K562 (cell line): Measurements from ENCODE around the gene DOCK3. TPM values are rescaled to one million over a fixed set of nuclear protein-coding genes. Genes with fewer than 3 reads are reported as not detected.

ENCODE experiments used
- NFYB ChIP-seq: IDR thresholded peaks from 2 replicates; pipeline ENCODE4 v1.6.1; 2011; ENCODE audit warnings: mild to moderate bottlenecking, moderate library complexity; ENCODE audit not compliant: insufficient read length; ENCODE audit errors: extremely low read depth
- SPI1 ChIP-seq: IDR thresholded peaks from 2 replicates; pipeline ENCODE4 v1.6.1; 2011; ENCODE audit warnings: low read depth, low read length, control low read depth, borderline replicate concordance
- ZNF133 ChIP-seq: fragments of 250-450 bp; sonication (Bioruptor Pico); IDR thresholded peaks from 2 replicates; pipeline ENCODE4 v1.4.0; 2020; ENCODE audit warnings: mild to moderate bottlenecking
- ZNF347 ChIP-seq: fragments of 450-650 bp; formaldehyde crosslinking; IDR thresholded peaks from 2 replicates; pipeline ENCODE4 v1.4.0; 2020; ENCODE audit warnings: low read depth, mild to moderate bottlenecking, moderate library complexity
- polyA plus RNA-seq, 8 experiments: library from polyadenylated mRNA; depleted of rRNA in 4 of 8; stranded (reverse) in 5 of 8; unstranded in 3 of 8; fragments of >200 nt; fragmentation: Nextera tagmentation in 2 of 8; fragmentation: Illumina TruSeq in 1 of 8; extraction: Ambion mirVana in 2 of 8; extraction: Trizol in 1 of 8; gene quantifications; 2 replicates each; pipeline versions ENCODE4 v1.2.1 to v1.2.3, GENCODE V29; 2011 to 2014; ENCODE audit warnings: inconsistent platforms in 1 of 8, missing spikeins in 1 of 8
- total RNA-seq, 7 experiments: library from RNA; depleted of rRNA in 6 of 7; stranded (reverse); fragments of >200 nt in 6 of 7; fragmentation: Illumina TruSeq in 2 of 7; extraction: Trizol in 2 of 7; gene quantifications; 2 replicates each; pipeline versions ENCODE4 v1.2.1 to v1.2.3, GENCODE V29; 2011 to 2021; ENCODE audit warnings: low replicate concordance in 1 of 7
- TF ChIP-seq, protein P1 (sequence below), 2 experiments: fragments of 250-450 bp in 1 of 2; fragments of 450-650 bp in 1 of 2; sonication (Bioruptor Pico) in 1 of 2; IDR thresholded peaks; 2 replicates each; pipeline versions ENCODE4 v1.6.1 to v1.8.0; 2016 to 2021; ENCODE audit warnings: mild to moderate bottlenecking in 2 of 2, moderate library complexity in 2 of 2, missing compliant biosample characterization in 1 of 2, missing genetic modification characterization in 1 of 2
- TF ChIP-seq, protein P2 (sequence below): fragments of 450-650 bp; IDR thresholded peaks from 2 replicates; pipeline ENCODE4 v1.6.1; 2016; ENCODE audit warnings: mild to moderate bottlenecking, moderate library complexity
- TF ChIP-seq, protein P3 (sequence below), 3 experiments: IDR thresholded peaks in 2 of 3; conservative IDR thresholded peaks in 1 of 3; 2 replicates each; pipeline ENCODE4 v1.5.1; 2011 to 2012; ENCODE audit warnings: low read length in 3 of 3, mild to moderate bottlenecking in 3 of 3, control low read depth in 2 of 3, improper control_type of control experiment in 1 of 3, inconsistent platforms in 1 of 3, low read depth in 1 of 3, mixed read lengths in 1 of 3, moderate library complexity in 1 of 3; ENCODE audit not compliant: insufficient read depth in 2 of 3
- TF ChIP-seq, protein P4 (sequence below): fragments of 450-650 bp; IDR thresholded peaks from 2 replicates; pipeline ENCODE4 v1.6.1; 2018; ENCODE audit not compliant: partially characterized antibody

Gene DOCK3
- total and polyA plus RNA-seq, 9 of the 15 experiments (the other 6 are each of a cell fraction or from before 2014, with no cell fraction given), result under 0.01 to 0.03 (median 0.01) TPM; not detected in 4

DNA sequence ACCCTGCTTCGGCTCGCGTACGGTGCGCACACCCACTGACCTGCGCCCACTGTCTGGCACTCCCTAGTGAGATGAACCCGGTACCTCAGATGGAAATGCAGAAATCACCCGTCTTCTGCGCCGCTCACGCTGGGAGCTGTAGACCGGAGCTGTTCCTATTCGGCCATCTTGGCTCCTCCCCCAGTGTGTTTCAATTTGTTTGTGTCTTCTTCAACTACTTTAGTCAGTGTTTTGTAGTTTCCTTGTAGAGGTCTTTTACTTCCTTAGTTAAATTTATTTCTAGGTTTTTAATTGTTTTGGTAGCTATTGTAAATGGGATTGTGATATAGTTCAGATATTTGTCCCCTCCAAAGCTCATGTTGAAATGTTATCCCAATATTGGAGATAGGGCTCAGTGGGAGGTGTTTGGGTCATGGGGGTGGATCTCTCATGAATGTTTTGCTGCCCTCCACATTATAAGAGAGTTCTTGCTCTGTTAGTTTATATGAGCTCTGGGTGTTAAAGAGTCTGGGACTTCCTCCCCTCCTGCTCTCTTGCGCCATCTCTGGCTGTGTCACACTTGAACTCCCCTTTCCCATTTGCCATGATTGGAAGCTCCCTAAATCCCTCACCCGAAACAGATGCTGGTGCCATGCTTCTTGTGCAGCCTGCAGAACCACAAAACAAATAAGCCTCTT is 304.4 kb downstream of the DOCK3 start (continued):
- TF ChIP-seq ZNF133 (no peak), ZNF347 (CRISPR knock-in tag) (no peak), NFYB (no peak), SPI1 (peak; percentile 31; the same call in 1 of the 2 replicates)
- TF ChIP-seq, protein P1, sequence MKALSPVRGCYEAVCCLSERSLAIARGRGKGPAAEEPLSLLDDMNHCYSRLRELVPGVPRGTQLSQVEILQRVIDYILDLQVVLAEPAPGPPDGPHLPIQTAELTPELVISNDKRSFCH (CRISPR knock-in tag; IDR thresholded peaks at IDR 0.05), result no peak
- TF ChIP-seq, protein P1 (tag; IDR thresholded peaks at IDR 0.05), result no peak
- TF ChIP-seq, protein P2, sequence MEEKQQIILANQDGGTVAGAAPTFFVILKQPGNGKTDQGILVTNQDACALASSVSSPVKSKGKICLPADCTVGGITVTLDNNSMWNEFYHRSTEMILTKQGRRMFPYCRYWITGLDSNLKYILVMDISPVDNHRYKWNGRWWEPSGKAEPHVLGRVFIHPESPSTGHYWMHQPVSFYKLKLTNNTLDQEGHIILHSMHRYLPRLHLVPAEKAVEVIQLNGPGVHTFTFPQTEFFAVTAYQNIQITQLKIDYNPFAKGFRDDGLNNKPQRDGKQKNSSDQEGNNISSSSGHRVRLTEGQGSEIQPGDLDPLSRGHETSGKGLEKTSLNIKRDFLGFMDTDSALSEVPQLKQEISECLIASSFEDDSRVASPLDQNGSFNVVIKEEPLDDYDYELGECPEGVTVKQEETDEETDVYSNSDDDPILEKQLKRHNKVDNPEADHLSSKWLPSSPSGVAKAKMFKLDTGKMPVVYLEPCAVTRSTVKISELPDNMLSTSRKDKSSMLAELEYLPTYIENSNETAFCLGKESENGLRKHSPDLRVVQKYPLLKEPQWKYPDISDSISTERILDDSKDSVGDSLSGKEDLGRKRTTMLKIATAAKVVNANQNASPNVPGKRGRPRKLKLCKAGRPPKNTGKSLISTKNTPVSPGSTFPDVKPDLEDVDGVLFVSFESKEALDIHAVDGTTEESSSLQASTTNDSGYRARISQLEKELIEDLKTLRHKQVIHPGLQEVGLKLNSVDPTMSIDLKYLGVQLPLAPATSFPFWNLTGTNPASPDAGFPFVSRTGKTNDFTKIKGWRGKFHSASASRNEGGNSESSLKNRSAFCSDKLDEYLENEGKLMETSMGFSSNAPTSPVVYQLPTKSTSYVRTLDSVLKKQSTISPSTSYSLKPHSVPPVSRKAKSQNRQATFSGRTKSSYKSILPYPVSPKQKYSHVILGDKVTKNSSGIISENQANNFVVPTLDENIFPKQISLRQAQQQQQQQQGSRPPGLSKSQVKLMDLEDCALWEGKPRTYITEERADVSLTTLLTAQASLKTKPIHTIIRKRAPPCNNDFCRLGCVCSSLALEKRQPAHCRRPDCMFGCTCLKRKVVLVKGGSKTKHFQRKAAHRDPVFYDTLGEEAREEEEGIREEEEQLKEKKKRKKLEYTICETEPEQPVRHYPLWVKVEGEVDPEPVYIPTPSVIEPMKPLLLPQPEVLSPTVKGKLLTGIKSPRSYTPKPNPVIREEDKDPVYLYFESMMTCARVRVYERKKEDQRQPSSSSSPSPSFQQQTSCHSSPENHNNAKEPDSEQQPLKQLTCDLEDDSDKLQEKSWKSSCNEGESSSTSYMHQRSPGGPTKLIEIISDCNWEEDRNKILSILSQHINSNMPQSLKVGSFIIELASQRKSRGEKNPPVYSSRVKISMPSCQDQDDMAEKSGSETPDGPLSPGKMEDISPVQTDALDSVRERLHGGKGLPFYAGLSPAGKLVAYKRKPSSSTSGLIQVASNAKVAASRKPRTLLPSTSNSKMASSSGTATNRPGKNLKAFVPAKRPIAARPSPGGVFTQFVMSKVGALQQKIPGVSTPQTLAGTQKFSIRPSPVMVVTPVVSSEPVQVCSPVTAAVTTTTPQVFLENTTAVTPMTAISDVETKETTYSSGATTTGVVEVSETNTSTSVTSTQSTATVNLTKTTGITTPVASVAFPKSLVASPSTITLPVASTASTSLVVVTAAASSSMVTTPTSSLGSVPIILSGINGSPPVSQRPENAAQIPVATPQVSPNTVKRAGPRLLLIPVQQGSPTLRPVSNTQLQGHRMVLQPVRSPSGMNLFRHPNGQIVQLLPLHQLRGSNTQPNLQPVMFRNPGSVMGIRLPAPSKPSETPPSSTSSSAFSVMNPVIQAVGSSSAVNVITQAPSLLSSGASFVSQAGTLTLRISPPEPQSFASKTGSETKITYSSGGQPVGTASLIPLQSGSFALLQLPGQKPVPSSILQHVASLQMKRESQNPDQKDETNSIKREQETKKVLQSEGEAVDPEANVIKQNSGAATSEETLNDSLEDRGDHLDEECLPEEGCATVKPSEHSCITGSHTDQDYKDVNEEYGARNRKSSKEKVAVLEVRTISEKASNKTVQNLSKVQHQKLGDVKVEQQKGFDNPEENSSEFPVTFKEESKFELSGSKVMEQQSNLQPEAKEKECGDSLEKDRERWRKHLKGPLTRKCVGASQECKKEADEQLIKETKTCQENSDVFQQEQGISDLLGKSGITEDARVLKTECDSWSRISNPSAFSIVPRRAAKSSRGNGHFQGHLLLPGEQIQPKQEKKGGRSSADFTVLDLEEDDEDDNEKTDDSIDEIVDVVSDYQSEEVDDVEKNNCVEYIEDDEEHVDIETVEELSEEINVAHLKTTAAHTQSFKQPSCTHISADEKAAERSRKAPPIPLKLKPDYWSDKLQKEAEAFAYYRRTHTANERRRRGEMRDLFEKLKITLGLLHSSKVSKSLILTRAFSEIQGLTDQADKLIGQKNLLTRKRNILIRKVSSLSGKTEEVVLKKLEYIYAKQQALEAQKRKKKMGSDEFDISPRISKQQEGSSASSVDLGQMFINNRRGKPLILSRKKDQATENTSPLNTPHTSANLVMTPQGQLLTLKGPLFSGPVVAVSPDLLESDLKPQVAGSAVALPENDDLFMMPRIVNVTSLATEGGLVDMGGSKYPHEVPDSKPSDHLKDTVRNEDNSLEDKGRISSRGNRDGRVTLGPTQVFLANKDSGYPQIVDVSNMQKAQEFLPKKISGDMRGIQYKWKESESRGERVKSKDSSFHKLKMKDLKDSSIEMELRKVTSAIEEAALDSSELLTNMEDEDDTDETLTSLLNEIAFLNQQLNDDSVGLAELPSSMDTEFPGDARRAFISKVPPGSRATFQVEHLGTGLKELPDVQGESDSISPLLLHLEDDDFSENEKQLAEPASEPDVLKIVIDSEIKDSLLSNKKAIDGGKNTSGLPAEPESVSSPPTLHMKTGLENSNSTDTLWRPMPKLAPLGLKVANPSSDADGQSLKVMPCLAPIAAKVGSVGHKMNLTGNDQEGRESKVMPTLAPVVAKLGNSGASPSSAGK, result no peak
- TF ChIP-seq, protein P3, sequence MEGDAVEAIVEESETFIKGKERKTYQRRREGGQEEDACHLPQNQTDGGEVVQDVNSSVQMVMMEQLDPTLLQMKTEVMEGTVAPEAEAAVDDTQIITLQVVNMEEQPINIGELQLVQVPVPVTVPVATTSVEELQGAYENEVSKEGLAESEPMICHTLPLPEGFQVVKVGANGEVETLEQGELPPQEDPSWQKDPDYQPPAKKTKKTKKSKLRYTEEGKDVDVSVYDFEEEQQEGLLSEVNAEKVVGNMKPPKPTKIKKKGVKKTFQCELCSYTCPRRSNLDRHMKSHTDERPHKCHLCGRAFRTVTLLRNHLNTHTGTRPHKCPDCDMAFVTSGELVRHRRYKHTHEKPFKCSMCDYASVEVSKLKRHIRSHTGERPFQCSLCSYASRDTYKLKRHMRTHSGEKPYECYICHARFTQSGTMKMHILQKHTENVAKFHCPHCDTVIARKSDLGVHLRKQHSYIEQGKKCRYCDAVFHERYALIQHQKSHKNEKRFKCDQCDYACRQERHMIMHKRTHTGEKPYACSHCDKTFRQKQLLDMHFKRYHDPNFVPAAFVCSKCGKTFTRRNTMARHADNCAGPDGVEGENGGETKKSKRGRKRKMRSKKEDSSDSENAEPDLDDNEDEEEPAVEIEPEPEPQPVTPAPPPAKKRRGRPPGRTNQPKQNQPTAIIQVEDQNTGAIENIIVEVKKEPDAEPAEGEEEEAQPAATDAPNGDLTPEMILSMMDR (IDR thresholded peaks at IDR 0.05 in 2 of 3, conservative IDR thresholded peaks at IDR 0.05 in 1 of 3; ENCODE audit: insufficient read depth in 2 of 3, low read depth in 1 of 3, low read length in 3 of 3), result peak in 2 of 3 experiments; percentile 35 to 36; a peak in 3 of 6 replicates
- TF ChIP-seq, protein P4, sequence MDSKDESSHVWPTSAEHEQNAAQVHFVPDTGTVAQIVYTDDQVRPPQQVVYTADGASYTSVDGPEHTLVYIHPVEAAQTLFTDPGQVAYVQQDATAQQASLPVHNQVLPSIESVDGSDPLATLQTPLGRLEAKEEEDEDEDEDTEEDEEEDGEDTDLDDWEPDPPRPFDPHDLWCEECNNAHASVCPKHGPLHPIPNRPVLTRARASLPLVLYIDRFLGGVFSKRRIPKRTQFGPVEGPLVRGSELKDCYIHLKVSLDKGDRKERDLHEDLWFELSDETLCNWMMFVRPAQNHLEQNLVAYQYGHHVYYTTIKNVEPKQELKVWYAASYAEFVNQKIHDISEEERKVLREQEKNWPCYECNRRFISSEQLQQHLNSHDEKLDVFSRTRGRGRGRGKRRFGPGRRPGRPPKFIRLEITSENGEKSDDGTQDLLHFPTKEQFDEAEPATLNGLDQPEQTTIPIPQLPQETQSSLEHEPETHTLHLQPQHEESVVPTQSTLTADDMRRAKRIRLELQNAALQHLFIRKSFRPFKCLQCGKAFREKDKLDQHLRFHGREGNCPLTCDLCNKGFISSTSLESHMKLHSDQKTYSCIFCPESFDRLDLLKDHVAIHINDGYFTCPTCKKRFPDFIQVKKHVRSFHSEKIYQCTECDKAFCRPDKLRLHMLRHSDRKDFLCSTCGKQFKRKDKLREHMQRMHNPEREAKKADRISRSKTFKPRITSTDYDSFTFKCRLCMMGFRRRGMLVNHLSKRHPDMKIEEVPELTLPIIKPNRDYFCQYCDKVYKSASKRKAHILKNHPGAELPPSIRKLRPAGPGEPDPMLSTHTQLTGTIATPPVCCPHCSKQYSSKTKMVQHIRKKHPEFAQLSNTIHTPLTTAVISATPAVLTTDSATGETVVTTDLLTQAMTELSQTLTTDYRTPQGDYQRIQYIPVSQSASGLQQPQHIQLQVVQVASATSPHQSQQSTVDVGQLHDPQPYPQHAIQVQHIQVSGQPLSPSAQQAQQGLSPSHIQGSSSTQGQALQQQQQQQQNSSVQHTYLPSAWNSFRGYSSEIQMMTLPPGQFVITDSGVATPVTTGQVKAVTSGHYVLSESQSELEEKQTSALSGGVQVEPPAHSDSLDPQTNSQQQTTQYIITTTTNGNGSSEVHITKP, result peak; percentile 41
